Left hindlimb (tissue), 1 donor: Measurements from ENCODE around the gene FCRL2.

Experiments
- DNase-seq: peaks from one replicate; pipeline ENCODE4 v3.0.0-alpha.2; 2018

FCRL2 gene

DNA sequence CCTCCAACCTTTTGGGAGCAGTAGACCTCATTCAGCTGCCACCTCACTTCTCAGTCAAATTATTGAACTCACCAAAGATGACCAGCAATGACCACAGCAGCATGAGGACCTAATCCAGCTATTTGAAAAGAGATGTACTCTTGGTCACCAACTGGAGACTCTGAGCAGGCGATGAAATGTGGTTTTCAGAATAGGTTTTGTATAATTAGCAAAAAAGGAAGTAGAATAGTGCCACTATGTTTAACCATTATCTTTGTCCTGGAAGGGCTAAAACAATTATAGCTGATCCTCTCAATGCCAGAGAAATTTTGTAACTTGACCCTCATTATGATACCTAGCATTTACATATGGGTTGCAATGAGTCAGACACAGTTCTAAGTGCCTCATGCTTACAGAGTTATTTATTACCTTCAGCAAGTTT lies at the start of gene FCRL2:
FCRL2 (minus strand) TSS at position 162 of the 421 bp plus-strand sequence; CDS start at position 103, 59 bp downstream.
- DNase-seq: no peak

- DNase-seq: no peak
Measured at GRCh38 chr1:157820299-157820698, 43.4 kb upstream of the FCRL2 start.

DNA sequence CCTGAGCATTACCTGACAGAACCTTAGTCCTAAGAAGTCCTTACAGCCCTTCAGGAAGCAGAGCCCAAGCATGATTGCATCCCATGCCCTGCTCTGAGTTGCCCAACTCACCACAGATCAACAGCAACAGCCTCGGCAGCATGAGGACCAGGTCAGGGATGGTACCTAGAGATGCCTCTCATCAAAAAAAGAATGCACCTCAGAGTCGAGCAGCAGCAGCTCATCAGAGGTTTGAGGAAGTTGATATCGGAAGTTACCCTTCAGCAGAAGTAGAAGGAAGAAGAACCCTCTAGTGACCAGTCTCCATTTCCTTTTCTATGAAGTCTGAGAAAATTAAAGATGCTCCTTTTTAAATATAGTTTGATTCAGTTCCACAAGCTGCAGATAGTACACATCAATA lies 43.0 kb upstream of the FCRL2 start, which contains the start of gene FCRL1:
FCRL1 (minus strand) TSS at position 225 of the 400 bp plus-strand sequence; CDS start at position 142, 83 bp downstream.
- DNase-seq: no peak

GRCh38 chr1:157819215-157819614 lies 42.3 kb upstream of the FCRL2 start:
- no peak for DNase-seq

DNA sequence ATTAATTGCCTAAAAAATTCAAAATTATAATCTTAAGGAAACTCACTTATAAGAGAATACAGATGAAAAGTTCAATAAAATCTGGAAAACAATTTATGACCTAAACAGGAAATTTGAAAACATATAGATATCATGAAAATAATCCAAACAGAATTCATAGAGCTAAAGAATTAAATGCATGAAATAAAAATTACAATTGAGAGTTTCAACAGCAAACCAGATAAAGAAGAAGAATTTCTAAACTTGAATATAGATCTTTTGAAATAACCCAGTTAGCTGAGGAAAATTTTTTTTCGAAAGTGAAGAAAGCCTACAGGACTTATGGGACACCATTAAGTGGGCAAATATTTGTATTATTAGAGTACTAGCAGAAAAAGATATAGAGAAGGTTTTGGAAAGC lies 36.3 kb upstream of the FCRL2 start:
- no peak for DNase-seq

DNA sequence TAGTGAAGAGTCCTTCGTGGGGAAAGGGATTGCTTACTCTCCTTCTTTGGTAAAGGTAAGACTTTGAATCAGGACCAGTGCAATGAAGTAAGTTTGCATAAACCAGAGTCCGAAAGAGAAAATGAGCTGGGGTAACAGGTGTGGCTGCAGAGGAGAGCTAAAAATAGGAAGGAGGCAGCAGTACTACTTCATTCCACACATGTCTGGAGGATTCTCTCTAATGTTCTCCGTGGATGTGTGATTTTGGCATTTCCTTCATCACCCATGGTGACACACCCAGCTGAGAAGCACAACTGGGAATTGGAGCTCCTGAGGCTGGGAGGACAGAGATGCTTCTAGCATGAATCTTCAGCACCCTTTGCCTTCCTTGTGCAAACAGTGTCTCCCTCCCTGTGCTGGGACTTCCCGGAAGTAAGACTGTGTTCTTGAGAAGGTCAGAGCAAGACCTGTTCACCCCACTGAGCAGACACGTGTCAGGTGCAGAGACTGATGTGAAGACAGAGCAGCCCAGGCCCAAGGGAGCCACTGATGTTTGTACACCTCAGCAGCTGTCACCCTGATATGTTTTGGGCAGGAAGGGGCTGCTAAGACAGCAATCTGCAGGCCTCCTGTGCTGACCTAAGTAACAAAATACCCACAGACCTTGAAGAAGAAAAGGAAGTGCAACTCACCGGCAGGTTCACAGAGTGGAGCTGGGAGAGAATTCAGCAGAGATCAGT lies 29.7 kb upstream of the FCRL2 start:
- DNase-seq: no peak

DNA sequence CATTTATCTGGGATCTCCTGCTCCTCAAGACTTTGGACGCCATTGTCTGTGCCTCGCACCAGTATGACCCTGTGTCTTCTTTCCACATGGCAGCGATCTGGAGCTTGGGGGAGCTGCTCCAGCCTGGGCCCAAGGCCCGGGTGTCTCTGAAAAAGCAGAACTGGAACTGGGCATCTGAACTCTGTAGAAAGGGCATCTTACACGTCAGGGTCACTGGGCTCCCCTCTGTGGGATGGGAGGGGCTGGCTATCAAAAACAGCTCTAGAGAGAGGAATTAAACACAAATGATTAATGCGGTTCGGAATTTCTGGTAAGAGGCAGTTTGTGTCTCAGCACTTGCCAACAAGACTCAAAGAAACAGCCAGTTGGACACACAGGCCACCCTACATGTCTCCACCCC lies 26.9 kb upstream of the FCRL2 start:
- no peak for DNase-seq

- DNase-seq: no peak
Measured at GRCh38 chr1:157799996-157800395, 23.1 kb upstream of the FCRL2 start.

GRCh38 chr1:157798211-157798610 lies 21.3 kb upstream of the FCRL2 start:
- DNase-seq: no peak

GRCh38 chr1:157785248-157785647 lies 8.3 kb upstream of the FCRL2 start:
- DNase-seq: no peak

- DNase-seq: no peak
Measured at GRCh38 chr1:157784801-157785200, 7.9 kb upstream of the FCRL2 start.

DNA sequence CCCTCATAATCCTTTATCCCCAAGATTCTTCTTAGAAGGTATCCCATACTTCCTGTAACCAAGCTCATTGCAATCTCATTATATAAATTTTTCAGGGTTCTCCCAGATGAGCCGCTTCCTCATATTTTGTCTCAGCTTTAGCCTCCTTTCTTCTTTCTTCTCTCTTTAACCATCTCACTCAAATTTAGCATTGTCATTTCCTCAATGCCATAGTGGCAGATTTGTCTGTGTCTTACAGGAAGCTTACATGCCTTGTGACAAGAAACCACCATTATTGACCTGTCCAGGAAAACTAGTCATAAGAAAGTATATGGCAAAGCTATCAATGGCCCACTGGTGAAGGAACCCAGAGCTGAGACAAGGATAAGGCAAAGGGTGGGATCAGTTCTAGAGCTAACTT lies 6.0 kb upstream of the FCRL2 start:
- DNase-seq: no peak

GRCh38 chr1:157781048-157781447 lies 4.1 kb upstream of the FCRL2 start:
- DNase-seq: no peak

GRCh38 chr1:157775101-157775870 lies 1.6 kb downstream of the FCRL2 start:
- no peak for DNase-seq

GRCh38 chr1:157774412-157774811 lies 2.5 kb downstream of the FCRL2 start:
- no peak for DNase-seq

- no peak for DNase-seq
Measured at GRCh38 chr1:157773493-157774350, 3.2 kb downstream of the FCRL2 start.

- DNase-seq: no peak
Measured at GRCh38 chr1:157771661-157772425, 5.1 kb downstream of the FCRL2 start.

DNA sequence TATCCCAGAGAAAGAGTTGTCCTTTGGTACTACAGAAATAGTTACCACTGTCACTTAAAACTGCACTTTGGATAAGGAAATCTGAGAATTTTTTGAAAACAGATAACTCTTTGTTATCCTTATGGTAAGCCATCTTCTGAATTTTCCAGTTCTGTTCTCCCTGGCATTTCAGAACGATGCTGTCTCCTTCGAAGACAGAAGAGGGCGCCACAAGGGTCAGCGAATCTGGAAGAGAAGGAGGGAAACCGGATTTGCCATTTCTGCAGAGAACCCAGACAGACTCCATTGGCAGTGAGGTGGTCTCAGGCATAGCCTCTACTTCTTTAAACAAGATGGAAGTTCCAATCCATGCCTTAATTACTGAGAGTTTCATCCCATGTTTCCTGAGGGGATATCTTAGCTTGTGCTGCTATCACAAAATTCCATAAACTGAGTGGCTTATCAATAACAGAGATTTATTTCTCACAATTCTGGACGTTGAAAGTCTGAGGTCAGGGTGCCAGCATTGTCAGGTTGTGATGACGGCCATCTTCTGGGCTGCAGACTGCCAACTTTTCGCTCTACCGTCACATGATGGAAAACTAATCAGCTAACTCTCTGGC lies 6.4 kb downstream of the FCRL2 start:
- DNase-seq: no peak

GRCh38 chr1:157766792-157767191 lies 10.1 kb downstream of the FCRL2 start:
- no peak for DNase-seq

DNA sequence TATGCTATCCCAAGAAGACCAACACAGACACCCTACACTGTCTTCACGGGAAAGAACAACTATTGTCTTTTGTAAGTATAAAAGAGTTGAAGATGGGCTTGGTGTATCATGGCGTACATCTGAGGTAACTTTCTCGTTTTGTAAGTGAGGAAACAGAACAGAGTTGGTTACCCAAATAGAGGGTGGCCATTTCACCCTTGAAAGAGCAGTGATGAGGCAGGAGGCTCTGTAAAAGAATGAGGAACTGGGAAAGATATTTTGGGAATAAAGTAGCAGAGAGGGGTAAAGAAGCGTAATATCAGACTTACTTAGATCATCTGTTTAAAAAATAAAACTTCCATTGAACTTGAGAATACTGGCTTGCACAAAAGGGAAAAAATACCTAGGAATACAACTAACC lies 18.9 kb downstream of the FCRL2 start:
- DNase-seq: no peak

DNA sequence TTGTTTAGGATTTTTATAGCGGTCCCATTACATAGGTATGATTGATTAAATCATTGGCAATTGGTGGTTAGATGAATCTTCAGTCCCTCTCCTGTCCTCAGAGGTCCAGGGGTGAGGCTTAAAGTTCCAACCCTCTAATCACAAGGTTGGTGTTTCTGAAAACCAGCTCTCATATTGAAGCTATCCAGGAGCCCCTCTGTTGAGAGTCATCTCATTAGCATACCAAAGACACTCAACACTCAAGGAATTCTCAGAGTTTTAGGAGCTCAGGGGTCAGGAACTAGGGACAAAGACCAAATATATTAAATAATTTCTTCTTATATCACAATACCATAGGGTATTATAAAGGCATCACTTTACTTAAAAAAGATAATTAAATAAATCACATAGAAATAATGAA lies 23.3 kb downstream of the FCRL2 start:
- DNase-seq: no peak

DNA sequence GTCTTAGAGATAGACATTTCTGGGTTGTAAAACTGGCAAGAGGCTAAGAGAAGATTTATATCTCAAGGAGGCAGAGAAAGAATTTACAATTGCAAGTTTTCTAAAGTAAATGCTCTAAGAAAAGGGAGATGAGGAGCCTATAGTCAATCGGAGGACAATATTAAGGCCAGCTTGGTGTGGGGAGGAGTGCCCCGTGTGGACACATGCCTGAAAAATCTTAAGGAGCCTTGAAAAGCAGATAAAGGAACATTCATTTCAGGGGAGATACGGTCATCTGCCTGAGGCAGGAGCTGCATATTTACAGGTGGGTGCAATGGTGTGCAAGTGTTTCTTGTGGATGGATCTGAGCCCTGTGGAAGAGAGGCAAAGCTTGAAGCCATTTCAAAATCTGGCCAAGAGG lies 25.6 kb downstream of the FCRL2 start:
- no peak for DNase-seq
